Panc1 (cell line): ENCODE data around the gene CCDC59.

Source experiments
- POLR2AphosphoS5 ChIP-seq: IDR thresholded peaks from 2 replicates; pipeline ENCODE4 v1.6.1; 2012; ENCODE audit warnings: mild to moderate bottlenecking, low read depth, low read length, moderate library complexity
- TF ChIP-seq, protein P1 (sequence below): fragments of 450-650 bp; IDR thresholded peaks from 2 replicates; pipeline ENCODE4 v1.5.1; 2017; ENCODE audit warnings: mild to moderate bottlenecking

DNA sequence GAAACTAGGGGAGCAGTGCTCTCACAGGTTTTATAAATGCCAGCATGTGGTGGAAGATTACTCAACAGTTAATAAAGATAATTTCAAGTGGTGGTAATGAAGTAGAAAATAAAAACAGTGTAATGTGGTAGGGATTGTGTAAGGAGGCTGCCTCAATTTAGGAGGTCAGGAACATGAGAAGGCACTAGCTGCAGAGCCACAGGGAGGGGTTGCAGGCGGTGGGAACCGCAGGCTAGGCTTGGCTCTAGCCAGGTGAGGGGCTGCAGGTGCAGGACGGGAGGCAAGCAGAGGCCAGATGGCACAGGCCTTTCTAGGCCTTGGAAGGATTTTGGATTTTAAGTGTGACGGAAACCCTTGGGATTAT, 910 bp upstream of the CCDC59 start:
- TF ChIP-seq, protein P1, sequence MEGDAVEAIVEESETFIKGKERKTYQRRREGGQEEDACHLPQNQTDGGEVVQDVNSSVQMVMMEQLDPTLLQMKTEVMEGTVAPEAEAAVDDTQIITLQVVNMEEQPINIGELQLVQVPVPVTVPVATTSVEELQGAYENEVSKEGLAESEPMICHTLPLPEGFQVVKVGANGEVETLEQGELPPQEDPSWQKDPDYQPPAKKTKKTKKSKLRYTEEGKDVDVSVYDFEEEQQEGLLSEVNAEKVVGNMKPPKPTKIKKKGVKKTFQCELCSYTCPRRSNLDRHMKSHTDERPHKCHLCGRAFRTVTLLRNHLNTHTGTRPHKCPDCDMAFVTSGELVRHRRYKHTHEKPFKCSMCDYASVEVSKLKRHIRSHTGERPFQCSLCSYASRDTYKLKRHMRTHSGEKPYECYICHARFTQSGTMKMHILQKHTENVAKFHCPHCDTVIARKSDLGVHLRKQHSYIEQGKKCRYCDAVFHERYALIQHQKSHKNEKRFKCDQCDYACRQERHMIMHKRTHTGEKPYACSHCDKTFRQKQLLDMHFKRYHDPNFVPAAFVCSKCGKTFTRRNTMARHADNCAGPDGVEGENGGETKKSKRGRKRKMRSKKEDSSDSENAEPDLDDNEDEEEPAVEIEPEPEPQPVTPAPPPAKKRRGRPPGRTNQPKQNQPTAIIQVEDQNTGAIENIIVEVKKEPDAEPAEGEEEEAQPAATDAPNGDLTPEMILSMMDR = no peak
- no peak for TF ChIP-seq POLR2AphosphoS5
